Activated CD4-positive, alpha-beta T cell treated with anti-CD3 and anti-CD28 coated beads, Interleukin-2, amount 50 U/mL, for 4 hours (primary cell): ENCODE data around the gene PLCG2.

Experiments
- DNase-seq, 2 experiments: peaks; one replicate each; pipeline ENCODE4 v3.0.0-alpha.2; 2020

Gene PLCG2

DNA sequence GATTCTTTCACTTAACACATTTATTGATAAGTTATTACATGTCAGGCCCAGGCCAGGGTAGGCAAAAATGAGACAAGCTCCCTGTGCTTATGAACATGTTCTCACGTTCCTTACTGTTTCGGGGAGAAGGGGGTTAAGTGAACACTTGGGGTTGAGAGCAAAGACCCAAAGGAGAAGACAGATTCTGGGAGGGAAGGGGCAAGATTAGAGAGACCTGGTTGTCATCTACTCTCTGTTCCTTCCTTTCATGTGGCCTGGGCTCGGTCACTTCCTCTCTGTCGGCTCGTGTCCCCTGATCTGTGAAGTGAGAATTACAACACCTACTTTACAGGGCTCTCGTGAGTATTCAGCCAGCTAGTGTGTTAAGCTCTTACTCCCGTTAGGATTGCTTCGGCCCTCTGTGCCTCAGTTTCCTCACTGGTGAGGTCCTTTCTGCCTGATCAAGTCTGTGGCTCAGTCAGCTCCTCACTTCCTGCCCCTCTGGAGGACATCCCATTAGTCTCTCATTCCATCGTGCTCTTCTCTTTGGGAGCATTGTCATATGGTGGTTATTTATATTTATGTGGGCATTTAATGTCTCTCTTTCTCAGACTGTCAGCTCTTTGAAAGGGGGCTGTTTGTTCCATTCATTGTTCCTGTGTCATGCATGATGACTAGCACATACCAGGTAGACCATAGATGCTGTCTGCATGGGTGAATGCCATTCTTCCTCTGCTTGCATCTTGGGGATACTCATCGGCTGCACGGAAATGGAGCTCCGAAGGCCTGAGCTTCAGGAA, 38.9 kb downstream of the PLCG2 start:
- no peak for DNase-seq

DNA sequence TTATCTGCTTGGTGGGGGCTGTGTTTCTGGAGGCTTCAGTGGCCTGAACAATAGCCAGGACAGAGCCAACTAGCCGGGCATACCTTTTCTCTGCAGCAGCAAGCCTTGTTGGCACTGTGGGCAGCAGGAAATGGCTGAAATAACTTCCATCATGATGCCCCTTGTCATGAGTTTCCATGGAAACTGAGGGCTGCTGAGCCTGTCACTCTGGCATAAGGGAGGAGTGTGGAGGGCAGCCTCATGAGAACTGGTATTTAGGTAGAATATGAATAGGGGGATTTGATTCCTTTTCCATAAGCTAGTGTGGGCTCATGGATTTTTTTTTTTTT, 39.4 kb downstream of the PLCG2 start:
- DNase-seq: no peak

DNA sequence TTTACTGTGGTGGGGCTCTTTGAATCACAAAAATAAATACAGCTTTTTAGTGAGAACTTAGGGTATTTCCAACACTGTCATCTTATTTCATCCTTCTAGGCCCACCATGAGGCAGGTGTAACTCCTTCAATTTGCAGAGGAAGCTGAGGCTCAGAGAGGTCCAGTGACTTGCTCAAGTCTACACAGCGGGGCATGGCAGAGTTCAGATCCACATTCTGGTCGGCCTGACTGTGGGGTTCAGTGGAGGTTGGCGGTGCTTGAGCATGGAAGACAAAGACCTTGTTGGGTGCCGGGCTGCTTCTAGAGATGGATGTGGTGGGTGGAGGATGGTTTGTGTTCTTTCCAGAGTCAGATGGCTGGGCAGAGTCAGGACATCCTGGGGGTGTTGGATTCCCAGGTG, 39.8 kb downstream of the PLCG2 start:
- DNase-seq: no peak

DNA sequence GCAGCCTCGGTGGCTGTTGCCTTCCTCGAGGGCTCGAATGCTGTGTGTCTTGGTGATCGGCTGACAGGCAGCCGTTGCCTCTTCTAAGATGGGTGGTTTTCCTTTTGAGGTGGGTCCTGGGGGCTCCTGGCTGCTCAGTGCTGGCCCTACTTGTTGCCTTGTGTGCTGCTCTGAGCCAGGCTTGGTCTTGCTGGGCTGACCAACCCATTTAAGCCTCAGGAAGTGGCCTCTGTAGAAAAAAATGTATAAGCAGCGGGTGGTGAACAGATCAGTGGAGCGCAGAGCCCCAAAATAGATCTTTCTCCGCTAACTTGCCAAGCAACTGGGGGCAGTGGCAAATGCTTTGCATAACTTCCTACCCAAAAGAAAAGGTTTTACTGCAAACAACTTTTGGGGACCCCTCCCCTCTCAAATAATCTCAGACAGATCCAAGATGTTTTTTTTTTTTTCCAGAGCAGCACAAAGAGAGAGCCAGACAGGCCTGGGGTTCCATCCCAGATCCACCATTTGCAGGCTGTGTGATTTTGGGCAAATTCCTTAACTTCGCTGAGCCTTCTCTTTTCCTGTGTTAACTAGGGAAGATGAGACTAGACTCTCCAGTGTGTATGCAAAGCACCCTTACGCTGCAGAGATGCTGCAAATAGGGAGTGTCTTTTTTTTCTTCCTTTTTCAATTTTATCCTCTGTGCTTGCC, 42.5 kb downstream of the PLCG2 start:
- no peak for DNase-seq

DNA sequence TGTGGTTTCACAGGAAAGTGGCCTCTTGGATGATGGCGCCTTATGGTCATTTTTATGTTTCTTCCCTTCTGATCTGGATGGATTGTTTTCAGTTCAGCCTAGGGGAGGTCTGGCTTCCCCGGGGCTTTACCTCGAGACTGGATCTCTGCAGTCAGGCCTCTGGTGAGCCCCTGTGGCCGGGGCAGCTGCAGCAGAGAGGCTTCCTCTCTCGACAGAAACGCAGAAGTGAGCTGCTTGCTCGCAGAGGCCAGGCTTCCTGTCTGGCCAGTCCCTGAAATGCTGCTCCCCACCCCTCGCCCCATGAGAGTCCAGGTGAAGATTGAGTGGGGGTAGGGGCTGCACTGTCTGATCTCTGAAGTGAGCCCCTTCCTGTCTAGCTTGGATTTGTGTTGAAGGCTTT, 44.0 kb downstream of the PLCG2 start:
- DNase-seq: no peak

DNA sequence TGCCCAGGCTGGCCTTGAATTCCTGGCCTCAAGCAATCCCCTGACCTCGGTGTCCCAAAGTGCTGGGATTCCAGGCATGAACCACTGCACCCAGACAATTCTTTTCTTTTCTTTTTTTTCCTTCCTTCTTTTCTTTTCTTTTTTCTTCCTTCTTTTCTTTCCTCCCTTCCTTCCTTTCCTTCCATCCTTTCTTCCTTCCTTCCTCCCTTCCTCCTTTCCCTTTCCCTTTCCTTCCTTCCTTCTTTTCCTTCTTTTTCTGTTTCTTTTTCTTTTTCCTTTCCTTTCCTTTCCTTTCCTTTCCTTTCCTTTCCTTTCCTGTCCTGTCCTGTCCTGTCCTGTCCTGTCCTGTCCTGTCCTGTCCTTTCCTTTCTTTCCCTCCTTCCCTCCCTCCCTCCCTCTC, 44.6 kb downstream of the PLCG2 start:
- DNase-seq: no peak

DNA sequence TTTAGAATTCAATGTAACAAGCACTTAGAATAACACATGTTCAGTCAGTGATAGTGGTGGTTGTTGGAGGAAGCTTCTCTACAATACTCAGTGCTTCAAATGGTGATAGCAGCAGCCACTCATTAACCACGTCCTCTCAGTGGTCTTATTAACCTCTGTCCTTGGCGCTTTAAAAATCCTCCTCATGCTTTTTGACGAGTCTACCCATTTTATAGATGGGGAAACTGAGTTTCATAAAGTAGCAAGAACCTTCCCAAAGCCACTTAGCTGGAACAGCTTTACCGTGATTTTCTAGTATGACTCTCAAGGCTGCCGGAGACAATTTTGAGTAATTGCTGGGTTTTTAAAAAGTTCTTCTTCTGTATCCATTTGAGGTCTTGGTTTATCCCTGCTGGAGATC, 47.4 kb downstream of the PLCG2 start:
- DNase-seq: no peak

DNA sequence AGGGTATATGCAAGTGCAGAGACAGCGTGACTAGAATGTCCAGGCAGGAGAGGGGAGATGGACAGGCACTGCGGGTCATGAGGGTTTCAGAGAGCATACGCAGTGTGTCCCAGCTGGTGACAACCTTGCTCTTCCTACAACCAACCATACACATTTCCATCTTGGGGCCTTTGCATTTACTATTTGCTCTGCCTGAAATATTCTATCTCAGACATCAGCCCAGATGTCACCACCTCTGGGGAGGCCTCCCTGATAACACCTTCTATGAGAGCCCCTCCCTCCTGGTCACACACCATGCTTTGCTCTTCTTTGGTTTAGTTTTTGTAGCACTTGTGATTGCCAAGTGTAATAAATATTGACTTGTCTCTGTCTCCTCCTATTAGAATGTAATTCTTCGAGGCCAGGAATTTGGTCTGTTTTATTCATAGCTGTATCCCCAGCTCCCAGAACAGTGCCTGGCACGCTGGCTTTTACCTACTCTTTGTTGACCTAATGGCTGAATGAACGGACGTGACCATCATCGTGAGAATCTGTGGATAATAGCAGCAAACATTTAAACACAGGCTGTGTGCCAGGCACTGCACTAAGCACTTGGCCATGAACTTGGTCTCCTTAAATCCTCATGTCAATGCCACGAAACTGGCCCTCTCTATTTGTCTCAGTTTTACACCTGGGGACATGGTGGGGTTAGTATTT, 51.9 kb downstream of the PLCG2 start:
- DNase-seq: no peak

DNA sequence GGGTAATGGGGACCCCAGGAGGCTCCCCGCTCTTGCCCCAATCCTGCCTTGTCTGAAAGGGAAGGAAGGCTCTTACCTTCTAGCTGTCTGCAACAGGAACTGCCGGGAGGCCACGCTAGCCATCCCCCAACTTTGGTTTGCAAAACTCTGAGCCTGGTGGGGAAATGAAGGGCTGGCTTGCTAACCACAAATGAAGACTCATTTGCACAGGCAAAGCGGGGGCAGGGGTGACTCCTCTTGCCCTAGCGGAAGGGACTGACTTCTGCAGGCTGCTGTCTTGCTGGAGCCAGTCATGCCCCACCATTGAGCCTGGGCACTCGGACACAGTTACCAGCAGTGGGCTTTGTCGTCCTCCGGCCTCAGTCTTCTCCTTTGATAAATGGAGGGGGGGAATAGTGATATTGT, 52.6 kb downstream of the PLCG2 start:
- DNase-seq: no peak

DNA sequence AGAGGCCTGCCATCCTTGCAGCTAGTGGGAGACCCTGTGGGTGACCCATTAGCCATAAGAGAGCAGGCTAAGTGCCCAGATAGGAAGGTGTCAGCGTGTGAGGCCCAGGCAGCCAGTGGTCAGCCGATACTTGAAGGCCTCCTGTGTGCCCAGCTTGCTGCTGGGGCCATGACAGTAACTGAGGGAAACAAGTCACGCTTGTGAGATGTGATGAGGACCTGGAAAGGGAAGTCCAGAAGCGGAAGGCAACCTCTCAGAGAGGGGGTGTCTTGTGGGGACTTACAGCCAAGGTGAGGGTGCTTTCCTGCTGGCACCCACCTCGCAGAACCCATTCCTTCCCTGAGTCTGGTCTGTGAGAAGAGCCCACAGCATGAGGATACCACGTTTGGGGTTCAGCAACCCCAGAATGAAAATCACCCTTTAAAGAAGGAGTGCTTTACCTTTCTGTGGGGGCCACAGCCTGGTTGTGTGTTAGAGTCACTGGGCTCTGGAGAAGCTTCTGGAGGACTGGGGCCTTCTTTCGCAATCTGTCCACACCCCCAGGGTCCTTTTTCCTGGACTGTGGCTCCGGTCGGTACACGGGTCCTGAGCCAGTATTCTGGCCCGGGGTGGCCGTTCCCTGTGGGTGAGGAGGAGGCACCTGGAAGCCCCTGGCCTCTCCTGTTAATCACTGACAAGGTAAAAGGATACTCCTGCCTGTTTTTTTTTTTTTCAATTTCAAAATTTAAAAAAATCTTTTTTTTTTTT, 53.9 kb downstream of the PLCG2 start:
- no peak for DNase-seq

DNA sequence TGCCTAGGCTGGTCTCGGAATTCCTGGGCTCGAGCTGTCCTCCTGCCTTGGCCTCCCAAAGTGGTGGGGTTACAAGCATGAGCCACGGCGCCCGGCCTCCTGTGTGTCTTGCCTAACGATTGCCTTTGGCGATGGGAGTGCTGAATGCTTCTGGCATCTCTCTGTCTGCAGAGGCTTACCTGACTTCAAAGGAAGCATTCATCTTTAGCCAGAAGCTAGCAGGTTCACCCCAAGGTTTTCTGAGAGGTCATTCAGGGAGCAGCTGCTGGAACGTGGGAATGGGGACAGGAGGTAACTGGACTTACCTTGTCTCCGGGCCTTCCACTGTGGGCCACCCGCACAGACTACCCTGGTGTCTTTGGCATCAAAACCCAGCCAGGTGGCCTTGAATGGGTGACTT, 54.7 kb downstream of the PLCG2 start:
- no peak for DNase-seq

DNA sequence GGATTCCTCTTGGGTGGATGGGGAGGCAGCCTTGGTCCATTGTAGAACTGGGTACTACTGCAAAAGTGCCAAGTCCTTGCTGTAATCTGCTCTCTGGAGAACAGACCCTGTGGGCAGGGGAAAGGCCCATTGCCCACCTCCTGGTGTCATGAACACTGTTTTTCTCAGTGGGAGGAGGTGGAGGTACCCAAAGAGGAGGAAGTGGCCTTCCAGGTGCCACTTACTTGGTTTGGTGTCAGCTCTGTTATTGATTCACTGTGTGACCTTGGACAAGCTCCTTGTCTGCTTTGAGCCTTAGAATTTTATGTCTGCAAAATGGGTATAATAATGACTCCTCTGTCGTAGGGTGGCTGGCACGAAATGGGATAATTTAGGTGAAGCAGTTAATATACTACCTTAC, 55.8 kb downstream of the PLCG2 start:
- DNase-seq: no peak

DNA sequence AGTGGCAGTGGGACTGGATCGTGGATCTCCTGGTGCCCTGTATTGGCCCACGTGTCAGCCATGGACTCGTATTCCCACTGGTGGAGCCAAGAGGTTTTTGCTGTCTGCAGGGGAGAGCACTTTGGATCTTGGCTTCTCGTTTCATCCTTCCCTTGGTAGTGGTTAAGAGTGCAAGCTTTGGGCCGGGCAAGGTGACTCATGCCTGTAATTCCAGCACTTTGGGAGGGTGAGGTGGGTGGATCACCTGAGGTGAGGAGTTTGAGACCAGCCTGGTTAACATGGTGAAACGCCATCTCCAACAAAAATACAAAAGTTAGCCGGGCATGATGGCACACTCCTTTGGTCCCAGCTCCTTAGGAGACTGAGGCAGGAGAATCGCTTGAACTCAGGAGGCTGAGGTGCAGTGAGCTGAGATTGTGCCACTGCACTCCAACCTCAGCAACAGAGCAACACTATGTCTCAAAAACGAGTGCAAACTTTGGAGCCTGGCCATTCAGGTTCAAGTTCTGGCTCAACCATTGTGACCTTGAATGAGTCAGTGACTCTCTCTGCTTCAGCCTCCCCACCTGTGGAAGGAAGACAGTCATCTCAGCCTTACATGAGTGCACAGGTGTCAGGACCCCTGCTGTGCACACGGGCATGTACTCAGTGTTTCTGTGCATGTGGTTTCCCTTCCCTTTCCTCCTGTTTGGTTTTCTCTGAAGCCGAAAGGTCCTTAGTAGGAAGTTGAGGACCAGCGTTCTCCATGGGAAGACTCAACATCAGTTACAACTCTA, 57.4 kb downstream of the PLCG2 start:
- no peak for DNase-seq

DNA sequence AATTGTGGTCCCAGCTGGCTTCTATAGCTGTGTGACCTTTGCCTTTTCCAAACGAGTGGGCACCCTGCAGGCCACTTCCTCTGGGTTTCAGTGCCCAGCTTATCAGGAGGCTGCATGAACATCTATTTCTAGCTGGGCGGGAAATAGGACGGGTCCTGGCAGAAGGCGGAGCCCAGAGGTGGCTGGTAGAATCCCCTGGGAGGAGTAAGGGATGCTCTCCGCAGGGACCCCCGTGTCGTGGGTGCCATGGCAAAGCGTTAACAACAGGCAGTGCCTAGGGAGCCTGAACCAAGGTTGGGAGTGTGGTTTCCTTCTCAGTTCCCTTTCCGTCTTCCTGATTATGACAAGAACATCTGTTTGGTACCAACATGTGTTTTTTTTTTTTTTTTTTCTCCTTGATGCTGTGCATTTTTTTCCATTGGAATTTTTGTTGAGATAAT, 58.2 kb downstream of the PLCG2 start:
- DNase-seq: no peak

DNA sequence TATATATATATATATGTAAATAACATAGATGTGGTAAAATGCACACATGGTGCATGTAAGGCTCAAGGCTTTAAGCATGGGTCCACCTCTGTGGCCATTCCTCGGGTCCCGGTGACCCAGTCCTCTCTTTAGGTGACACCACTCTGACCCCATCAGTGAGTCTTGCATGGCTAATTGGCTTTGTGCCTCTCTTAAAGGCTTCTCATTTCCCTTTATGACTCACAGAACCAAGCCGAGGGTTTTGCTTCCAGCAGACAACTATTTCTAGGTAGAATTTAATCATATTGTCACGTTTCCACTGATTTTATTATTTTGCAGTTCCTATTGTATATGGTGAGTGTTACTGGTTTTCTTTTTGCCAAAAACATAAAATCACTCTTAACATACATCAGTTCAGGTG, 59.7 kb downstream of the PLCG2 start:
- no peak for DNase-seq

DNA sequence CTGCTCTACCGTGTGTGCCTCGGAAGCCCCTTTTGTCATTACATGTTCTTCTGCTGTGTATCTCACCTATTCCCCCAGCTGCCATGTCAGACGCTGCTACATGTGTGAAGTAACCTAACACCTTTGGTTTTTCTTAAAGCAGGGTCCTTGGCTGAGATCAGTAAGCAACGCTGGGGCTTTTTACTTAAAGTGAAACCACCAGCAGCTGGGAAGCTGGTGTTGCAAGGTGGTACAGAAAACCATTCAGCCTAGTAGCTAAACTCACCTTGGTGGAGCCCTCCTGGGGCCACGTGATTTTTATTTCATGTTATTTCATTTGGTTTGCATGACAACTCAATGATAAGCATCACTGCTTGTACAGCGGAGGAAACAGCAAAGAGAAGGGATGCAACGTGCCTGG, 62.6 kb downstream of the PLCG2 start:
- DNase-seq: no peak

DNA sequence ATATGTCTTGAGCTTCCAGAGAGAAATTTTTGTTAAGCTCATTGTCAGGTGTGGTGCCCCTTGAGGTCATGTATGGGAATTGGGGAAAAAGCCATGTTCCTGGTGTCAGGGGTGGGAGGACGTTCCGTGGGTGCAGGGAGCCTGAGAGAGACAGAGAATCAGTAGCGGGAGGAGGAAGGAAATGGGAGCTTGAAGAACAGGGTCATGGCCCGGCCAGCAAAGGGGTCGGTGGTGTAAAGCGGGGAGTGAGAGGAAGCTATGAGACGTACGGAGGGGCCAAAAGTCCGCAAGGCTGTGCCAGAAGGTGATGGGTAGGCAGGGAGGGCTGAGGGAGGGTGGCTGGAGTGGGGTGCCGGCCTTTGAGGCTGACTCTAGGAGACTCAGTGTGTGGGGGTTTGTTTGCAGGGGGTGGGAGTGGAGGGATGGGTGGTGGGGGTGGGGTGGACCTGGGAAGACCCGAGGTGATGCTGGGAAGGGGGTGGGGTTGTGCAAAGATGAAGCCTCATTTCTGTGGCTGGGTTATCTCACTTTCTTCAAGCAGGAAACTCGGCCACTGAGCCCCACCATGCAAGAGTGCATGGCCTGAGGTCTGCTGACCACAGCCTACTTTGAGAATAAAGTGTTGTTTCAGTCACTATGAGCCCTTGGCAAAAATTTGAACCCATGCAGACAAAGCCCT, 63.6 kb downstream of the PLCG2 start:
- DNase-seq: no peak

DNA sequence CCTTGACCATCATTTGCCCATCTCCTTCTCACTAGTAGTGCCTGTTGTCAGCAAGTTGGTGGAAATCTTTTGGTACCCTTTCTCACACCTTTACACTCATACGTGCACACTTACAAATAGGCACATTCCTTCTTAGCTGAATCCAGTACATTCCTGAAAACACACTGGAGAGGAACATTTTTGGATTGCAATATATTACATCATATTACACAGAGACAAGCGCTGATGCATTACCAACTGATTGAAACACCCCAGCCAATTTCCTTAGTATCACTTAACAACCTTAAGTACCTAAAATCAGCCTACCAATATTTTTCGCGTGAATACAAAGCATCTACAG, 64.1 kb downstream of the PLCG2 start:
- no peak for DNase-seq

DNA sequence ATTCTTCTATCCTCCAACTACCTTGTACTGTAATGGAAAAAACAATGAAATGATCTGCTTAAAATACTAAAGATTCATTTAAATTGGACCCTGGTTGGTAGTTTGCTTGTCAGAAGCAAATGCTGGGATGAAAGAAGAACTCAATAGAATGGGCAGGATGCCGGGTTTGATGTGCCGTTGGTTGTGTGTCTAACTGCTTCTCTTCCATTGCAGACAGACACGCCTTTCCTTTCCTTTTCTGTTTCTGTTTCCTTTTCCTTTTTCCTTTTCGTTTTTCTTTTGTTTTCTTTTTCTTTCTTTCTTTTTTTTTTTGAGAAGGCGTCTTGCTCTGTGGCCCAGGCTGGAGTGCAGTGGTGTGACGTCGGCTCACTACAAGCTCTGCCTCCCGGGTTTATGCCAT, 64.6 kb downstream of the PLCG2 start:
- DNase-seq: no peak

DNA sequence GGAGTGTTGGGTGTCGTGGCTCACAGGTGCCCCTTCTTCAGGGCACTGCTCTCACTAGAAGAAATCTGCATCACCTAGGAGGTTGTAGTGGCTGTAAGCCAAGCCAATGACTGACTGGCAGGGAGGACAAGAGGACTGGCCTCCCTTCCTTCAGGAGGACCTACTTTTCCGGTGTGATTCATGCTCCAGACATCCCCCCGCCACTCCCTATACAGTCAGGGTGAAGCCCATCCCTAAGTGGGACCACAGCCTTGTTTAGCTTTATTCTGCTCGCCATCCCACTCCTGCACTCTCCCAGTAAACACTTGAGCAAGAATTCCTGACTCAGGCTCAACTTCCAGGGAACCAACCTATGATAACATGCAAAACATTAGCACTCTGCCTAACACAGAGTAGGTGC, 67.0 kb downstream of the PLCG2 start:
- no peak for DNase-seq

DNA sequence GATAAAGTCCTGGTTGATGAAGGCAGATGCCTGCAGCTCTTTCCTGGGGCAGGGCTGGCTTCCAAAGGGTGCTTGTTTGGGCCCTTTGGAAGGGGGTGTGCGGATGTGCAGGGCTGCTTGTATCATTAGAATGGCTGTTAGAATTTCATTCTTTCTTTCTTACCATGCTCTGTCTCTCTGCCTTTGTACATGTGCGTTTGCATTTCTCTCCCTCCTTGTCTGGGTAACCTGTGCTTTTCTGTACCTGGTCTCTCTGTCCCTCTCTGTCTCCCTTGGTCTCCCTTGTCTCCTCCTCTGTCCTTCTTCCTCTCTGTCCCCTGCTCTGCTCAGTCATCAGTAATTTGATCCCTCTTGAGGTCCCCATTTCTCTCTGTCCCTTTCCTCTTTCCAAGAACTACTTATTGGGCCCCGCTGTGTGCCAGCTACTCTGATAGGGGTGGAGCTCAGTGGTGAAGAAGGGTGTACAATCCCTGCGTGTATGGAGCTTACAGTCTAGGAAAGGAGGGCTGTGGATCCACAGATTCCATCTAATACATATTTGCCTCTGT, 69.3 kb downstream of the PLCG2 start:
- DNase-seq: no peak
